Tibial artery (tissue), 4 donors: ENCODE data around the gene MVB12A.

Source experiments
- DNase-seq, 2 donors: peaks; one replicate each; pipeline ENCODE4 v3.0.0-alpha.2; 2019
- H3K27ac ChIP-seq, 2 donors: fragments of 200-600 bp; sonication (generic) in 1 of 2; 1 replicate in 1 of 2; 2 replicates in 1 of 2; pipeline ENCODE4 v1.5.1; 2018 to 2019; ENCODE audit warnings: mild to moderate bottlenecking in 1 of 2
- H3K27me3 ChIP-seq, 2 donors: fragments of 200-600 bp; sonication (generic) in 1 of 2; one replicate each; pipeline versions ENCODE4 v1.5.1 to v1.6.0; 2016 to 2019
- H3K36me3 ChIP-seq, 3 donors: fragments of 200-600 bp; sonication (generic) in 2 of 3; one replicate each; pipeline ENCODE4 v1.5.1; 2016 to 2019; ENCODE audit warnings: mild to moderate bottlenecking in 2 of 3
- H3K4me1 ChIP-seq, 4 donors: fragments of 200-600 bp; sonication (generic) in 2 of 4; 1 replicate in 3 of 4; 2 replicates in 1 of 4; pipeline ENCODE4 v1.5.1; 2016 to 2019
- H3K4me3 ChIP-seq, 2 donors: fragments of 200-600 bp; sonication (generic) in 1 of 2; 1 replicate in 1 of 2; 2 replicates in 1 of 2; pipeline ENCODE4 v1.5.1; 2018 to 2019; ENCODE audit warnings: mild to moderate bottlenecking in 2 of 2
- H3K9me3 ChIP-seq, 3 donors: fragments of 200-600 bp; sonication (generic) in 1 of 3; one replicate each; pipeline ENCODE4 v1.5.1; 2016 to 2019
- intact Hi-C: fragments of 100-400 bp; cut with DNase I; formaldehyde crosslinking; loops from one replicate; pipeline ENCODE4 v1.15.0; 2023; ENCODE audit warnings: low total_unique reads
- TF ChIP-seq, protein P1 (sequence below), 2 experiments: fragments of 200-600 bp in 1 of 2; fragments of 450-650 bp in 1 of 2; IDR thresholded peaks; one replicate each; pipeline ENCODE4 v1.5.1; 2017 to 2019; ENCODE audit warnings: antibody characterized with exemption in 2 of 2, mild to moderate bottlenecking in 1 of 2, moderate library complexity in 1 of 2

Gene MVB12A

DNA sequence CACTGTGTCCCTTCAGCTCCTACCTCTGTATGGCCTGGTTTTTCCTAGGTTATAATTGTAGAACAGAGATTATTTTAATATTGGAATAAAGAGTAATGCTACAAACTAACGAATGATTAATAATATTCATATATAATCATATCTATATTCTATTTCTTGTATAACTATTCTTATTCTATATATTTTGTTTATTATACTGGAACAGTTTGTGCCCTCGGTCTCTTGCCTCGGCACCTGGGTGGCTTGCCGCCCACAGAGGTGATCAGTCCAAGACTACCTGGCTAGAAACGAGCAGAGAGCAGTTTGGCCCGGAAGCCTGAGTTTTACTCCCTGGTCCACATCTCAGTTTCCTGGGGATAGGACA lies 46.6 kb downstream of the MVB12A start:
- Histone ChIP-seq H3K9me3 (no peaks in the 10 kb centered on the region), H3K27ac (no peak overlapping the region), H3K36me3 (no peaks in the 10 kb centered on the region), H3K4me3 (no peak overlapping the region), H3K27me3 (peaks cover 0 to 15% of the 10 kb centered on the region in 2 donors), H3K4me1 (peaks cover 0 to 33% (median 21%) of the 10 kb centered on the region in 4 donors)
- intact Hi-C loops, result loop anchor here (5.0 kb wide), 1 partner anchor 44 kb away; the partner anchor contains the start of gene MVB12A
- TF ChIP-seq, protein P1, sequence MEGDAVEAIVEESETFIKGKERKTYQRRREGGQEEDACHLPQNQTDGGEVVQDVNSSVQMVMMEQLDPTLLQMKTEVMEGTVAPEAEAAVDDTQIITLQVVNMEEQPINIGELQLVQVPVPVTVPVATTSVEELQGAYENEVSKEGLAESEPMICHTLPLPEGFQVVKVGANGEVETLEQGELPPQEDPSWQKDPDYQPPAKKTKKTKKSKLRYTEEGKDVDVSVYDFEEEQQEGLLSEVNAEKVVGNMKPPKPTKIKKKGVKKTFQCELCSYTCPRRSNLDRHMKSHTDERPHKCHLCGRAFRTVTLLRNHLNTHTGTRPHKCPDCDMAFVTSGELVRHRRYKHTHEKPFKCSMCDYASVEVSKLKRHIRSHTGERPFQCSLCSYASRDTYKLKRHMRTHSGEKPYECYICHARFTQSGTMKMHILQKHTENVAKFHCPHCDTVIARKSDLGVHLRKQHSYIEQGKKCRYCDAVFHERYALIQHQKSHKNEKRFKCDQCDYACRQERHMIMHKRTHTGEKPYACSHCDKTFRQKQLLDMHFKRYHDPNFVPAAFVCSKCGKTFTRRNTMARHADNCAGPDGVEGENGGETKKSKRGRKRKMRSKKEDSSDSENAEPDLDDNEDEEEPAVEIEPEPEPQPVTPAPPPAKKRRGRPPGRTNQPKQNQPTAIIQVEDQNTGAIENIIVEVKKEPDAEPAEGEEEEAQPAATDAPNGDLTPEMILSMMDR (IDR thresholded peaks at IDR 0.05), result no peak
- no peak for DNase-seq

DNA sequence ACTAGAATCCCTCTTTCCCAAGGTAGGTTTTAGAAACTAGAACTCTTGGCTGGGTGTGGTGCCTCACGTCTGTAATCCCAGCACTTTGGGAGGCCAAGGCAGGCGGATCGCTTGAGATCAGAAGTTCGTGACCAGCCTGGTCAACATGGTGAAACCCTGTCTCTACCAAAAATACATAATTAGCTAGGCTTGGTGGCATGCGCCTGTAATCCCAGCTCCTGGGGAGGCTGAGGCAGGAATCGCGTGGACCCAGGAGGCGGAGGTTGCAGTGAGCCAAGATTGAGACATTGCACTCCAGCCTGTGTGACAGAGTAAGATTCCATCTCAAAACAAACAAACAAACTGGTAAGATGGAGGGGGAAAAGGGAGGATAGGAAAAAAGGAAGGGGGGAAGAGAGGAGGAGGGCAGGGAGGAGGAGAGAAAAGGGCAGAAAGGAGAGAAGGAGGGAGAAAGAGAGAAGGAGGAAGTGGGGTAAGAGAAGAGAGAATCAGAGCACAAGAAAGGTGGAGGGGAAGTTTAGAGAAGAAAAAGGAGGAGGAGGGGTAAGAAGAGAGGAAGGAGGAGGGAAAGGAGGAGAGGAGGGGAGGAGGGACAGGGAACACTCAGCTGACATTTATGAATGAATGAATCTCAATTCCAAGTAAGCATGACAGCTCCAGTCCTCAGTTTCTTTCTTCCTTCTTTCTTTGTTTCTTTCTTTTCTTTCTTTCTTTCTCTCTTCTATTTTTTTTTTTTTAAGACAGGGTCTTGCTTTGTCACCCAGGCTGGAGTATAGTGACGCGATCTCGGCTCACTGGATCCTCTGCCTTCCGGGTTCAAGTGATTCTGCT lies 47.8 kb downstream of the MVB12A start:
- H3K27ac ChIP-seq, result peak overlapping the region; percentile 92 to 95
- DNase-seq, result no peak
- H3K9me3 ChIP-seq, result no peaks in the 10 kb centered on the region
- TF ChIP-seq, protein P1 (IDR thresholded peaks at IDR 0.05), result no peak
- peak overlapping the region in 1 of 2 donors; percentile 96 for H3K4me3 ChIP-seq
- H3K27me3 ChIP-seq, result peaks cover 0 to 6% of the 10 kb centered on the region in 2 donors
- H3K36me3 ChIP-seq, result no peaks in the 10 kb centered on the region
- H3K4me1 ChIP-seq, result peaks cover 0 to 36% (median 26%) of the 10 kb centered on the region in 4 donors
- intact Hi-C loops, result loop anchor here (5.0 kb wide), 1 partner anchor 45 kb away; the partner anchor contains the start of gene MVB12A

DNA sequence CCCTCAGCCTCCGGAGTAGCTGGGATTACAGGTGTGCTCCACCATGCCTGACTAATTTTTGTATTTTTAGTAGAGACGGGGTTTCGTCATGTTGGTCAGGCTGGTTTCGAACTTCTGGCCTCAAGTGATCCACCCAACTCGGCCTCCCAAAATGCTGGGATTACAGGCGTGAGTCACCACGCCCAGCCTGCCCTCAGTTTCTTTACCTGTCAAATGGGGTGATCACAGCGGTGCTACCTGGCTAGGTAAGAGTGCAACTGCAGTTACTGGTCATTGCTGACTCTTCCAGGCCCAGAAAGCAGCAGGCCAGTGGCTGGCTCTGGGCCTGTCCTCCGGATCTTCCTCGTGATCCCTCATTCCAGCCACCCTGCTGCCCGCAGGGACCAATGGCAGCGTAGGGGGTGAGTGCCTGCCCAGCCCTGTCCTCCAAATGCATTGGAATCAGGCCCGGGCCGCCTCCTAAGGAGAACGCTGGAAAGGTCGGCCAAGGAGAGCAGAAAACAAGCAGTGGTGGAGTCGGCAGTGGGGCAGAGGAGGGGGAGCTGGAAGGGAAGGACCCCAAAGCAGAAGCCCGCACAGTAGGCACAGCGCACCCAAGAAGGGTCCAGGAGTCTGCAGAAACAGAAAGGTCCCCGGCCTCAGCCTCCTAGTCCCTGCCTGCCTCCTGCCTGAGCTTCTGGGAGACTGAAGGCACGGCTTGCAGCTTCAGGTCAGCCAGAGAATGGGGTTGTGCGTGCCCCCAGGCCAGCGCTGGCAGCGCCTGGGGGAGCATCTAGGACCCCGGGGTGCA lies 48.6 kb downstream of the MVB12A start:
- TF ChIP-seq, protein P1 (IDR thresholded peaks at IDR 0.05), result no peak
- Histone ChIP-seq H3K36me3 (no peaks in the 10 kb centered on the region), H3K27ac (peak overlapping the region; percentile 92 to 95), H3K4me3 (peak overlapping the region; percentile 96 to 99), H3K27me3 (no peaks in the 10 kb centered on the region), H3K9me3 (no peaks in the 10 kb centered on the region), H3K4me1 (peaks cover 0 to 36% (median 26%) of the 10 kb centered on the region in 4 donors)
- DNase-seq, result peak; percentile 79 to 94
- intact Hi-C loops, result loop anchor here (5.0 kb wide), 1 partner anchor 46 kb away; the partner anchor contains the start of gene MVB12A

DNA sequence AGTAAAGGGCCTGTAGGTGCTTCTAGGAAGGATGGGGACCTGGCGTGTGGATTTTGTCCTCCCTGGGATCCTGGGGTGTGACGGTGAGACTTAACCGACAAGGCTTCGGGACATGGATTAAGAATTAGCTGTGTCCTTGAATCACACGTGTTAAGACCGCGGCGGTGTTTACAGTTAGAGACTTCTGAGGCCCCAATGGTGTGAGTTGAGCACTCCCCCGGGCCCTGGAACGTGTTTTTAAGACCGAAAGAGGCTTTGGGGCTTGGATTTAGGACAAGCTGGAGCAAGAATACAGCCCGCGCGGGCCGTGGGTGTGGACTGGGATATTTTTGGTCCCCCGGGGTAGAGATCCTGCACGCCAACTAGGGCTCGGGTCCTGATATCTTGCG lies 49.2 kb downstream of the MVB12A start:
- no peak for DNase-seq
- Histone ChIP-seq H3K36me3 (no peaks in the 10 kb centered on the region), H3K4me1 (peaks cover 0 to 36% (median 26%) of the 10 kb centered on the region in 4 donors), H3K9me3 (no peaks in the 10 kb centered on the region), H3K4me3 (peak overlapping the region; percentile 96 to 99), H3K27ac (peak overlapping the region; percentile 92 to 95), H3K27me3 (no peaks in the 10 kb centered on the region)
- intact Hi-C loops, result loop anchor here (5.0 kb wide), 1 partner anchor 47 kb away; the partner anchor contains the start of gene MVB12A
- TF ChIP-seq, protein P1 (IDR thresholded peaks at IDR 0.05), result no peak

DNA sequence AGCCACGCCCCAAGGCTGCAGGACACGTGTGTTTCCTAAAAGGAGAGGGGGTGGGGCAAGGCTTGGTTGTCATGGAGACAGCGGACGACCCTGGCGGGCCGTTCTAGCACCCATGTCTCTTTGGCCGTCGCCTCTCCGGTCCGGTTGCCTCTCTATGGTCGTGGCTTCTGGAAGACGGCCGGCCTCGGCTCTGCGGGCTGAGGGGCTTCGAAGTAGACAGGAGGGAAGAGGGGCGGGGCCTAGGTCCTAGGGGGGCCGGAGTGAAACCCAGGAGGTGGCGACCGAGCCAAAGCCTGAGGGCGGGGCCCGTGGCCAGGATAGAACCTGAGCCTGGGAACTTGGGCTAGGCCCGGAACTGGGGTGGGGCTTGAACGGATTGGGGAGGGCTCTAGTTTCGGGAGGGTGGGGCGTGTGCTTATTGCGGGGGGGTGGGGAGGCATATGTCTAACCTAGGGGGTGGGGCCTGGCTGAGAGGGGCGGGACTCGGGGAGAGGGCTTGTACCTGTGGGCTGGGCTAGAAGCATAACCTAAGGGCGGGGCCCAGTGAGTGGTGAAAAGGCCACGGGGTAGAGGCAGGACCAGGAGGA lies 49.7 kb downstream of the MVB12A start:
- H3K36me3 ChIP-seq, result no peaks in the 10 kb centered on the region
- H3K27ac ChIP-seq, result peak overlapping the region; percentile 92 to 95
- peaks cover 0 to 36% (median 26%) of the 10 kb centered on the region in 4 donors for H3K4me1 ChIP-seq
- DNase-seq, result peak; percentile 99
- no peaks in the 10 kb centered on the region for H3K9me3 ChIP-seq
- no peaks in the 10 kb centered on the region for H3K27me3 ChIP-seq
- peak overlapping the region; percentile 96 to 99 for H3K4me3 ChIP-seq
- TF ChIP-seq, protein P1 (IDR thresholded peaks at IDR 0.05), result no peak
- intact Hi-C loops, result loop anchor here (5.0 kb wide), 1 partner anchor 47 kb away; the partner anchor contains the start of gene MVB12A
